ENCODE data around the gene TTC33.

DNA sequence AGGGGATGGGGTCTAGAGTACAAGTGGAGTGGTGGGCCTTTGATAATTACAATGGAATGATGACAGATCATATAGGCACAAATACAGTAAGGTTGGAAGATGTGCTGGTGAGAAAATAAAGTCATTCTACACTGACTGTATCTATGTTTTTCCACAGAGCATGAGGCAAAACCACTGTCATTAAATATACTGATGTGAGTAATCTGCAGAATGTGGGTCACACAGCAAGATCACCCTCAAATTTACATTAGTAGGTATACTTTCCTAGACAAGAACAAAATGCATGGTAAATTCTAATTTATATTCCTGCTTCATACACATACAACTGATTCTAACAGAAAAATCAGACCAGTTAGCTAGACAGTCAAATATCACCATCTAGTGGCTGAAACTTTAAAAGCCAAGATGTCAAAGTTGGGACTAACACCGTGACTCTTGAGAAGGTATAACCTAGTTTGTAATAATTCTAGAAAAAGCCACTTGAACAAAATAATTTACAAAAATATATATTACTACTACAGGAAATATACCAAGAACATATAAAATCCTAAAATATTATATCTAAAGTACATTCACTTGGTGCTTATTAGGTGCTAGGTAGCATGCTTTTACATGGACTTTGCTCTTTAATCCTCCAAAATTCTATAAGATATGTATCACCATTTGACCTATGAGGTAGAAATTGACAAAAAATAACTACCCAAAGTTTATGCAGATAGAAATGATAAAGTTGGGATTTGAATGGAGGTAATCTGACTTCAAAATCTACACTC is 19.5 kb downstream of the TTC33 start:
- no peak for TF ChIP-seq ZNF274 (IDR thresholded peaks at IDR 0.05; ENCODE audit: low read depth, low read length)
- TF ChIP-seq YY1 (IDR thresholded peaks at IDR 0.05; ENCODE audit: insufficient read depth, insufficient read length), result no peak

Data from NT2/D1 (cell line).